Neural crest cell (in vitro differentiated cells): ENCODE data around the gene B4GALT3. TPM values are rescaled to one million over a fixed set of nuclear protein-coding genes. Genes with fewer than 3 reads are reported as not detected.

Source experiments
- DNase-seq: peaks from one replicate; pipeline ENCODE4 v3.0.0; 2021; ENCODE audit warnings: low read depth, mixed read lengths, low spot score
- H3K27ac Mint-ChIP-seq: one replicate; pipeline ENCODE4 v1.8.0; 2021; ENCODE audit warnings: mild to moderate bottlenecking, mixed read lengths; ENCODE audit not compliant: unreplicated experiment
- H3K27me3 Mint-ChIP-seq: 2 replicates; pipeline ENCODE4 v1.8.0; 2021; ENCODE audit warnings: low read depth, mild to moderate bottlenecking, mixed read lengths
- H3K36me3 Mint-ChIP-seq: 2 replicates; pipeline ENCODE4 v1.8.0; 2021; ENCODE audit warnings: low read depth, mild to moderate bottlenecking, mixed read lengths
- H3K4me1 Mint-ChIP-seq: 2 replicates; pipeline ENCODE4 v1.8.0; 2021; ENCODE audit warnings: mixed read lengths
- H3K4me3 Mint-ChIP-seq: one replicate; pipeline ENCODE4 v1.8.0; 2021; ENCODE audit warnings: mild to moderate bottlenecking, mixed read lengths
- H3K9me3 Mint-ChIP-seq: 2 replicates; pipeline ENCODE4 v1.8.0; 2021; ENCODE audit warnings: mixed read lengths
- CTCF ChIP-seq: fragments of 200-600 bp; sonication (generic); conservative IDR thresholded peaks from 2 replicates; pipeline ENCODE4 v1.5.0; 2021; ENCODE audit warnings: antibody characterized with exemption, mild to moderate bottlenecking
- total RNA-seq: library from RNA; stranded (reverse); gene quantifications from 2 replicates; pipeline ENCODE4 v1.2.1, GENCODE V29; 2021

Gene B4GALT3
- total RNA-seq, 1 donor from 2014 or later, result 50.6 TPM

- Mint-ChIP-seq H3K4me1 (peaks cover 9% of the 10 kb centered on the region), H3K9me3 (no peaks in the 10 kb centered on the region), H3K27ac (no peak overlapping the region), H3K4me3 (no peak overlapping the region), H3K36me3 (peaks cover 13% of the 10 kb centered on the region), H3K27me3 (no peaks in the 10 kb centered on the region)
- DNase-seq, result no peak
- no peak for TF ChIP-seq CTCF
Measured at GRCh38 chr1:161218301-161219077, 41.2 kb upstream of the B4GALT3 start.

GRCh38 chr1:161217831-161218230, 40.5 kb upstream of the B4GALT3 start:
- H3K27ac Mint-ChIP-seq, result no peak overlapping the region
- H3K9me3 Mint-ChIP-seq, result no peaks in the 10 kb centered on the region
- H3K4me3 Mint-ChIP-seq, result no peak overlapping the region
- no peak for DNase-seq
- no peak for TF ChIP-seq CTCF
- H3K27me3 Mint-ChIP-seq, result no peaks in the 10 kb centered on the region
- peaks cover 19% of the 10 kb centered on the region for H3K36me3 Mint-ChIP-seq
- peaks cover 14% of the 10 kb centered on the region for H3K4me1 Mint-ChIP-seq

- H3K36me3 Mint-ChIP-seq, result peaks cover 22% of the 10 kb centered on the region
- H3K27me3 Mint-ChIP-seq, result no peaks in the 10 kb centered on the region
- no peak for DNase-seq
- no peaks in the 10 kb centered on the region for H3K9me3 Mint-ChIP-seq
- H3K27ac Mint-ChIP-seq, result no peak overlapping the region
- H3K4me1 Mint-ChIP-seq, result peaks cover 14% of the 10 kb centered on the region
- no peak overlapping the region for H3K4me3 Mint-ChIP-seq
- TF ChIP-seq CTCF, result no peak
Measured at GRCh38 chr1:161216945-161217712, 39.8 kb upstream of the B4GALT3 start.

- H3K36me3 Mint-ChIP-seq, result peaks cover 26% of the 10 kb centered on the region
- no peaks in the 10 kb centered on the region for H3K27me3 Mint-ChIP-seq
- peaks cover 15% of the 10 kb centered on the region for H3K4me1 Mint-ChIP-seq
- H3K4me3 Mint-ChIP-seq, result no peak within 1 kb of the TSS
- no peak within 1 kb of the TSS for H3K27ac Mint-ChIP-seq
- no peak for DNase-seq
- TF ChIP-seq CTCF, result no peak
- H3K9me3 Mint-ChIP-seq, result no peaks in the 10 kb centered on the region
Measured at GRCh38 chr1:161215076-161215475, 37.8 kb upstream of the B4GALT3 start, which contains the start of gene FCER1G. Gene FCER1G (plus strand): TSS chr1:161215295. CDS start chr1:161215322, 27 bp downstream.

GRCh38 chr1:161214369-161214768, 37.1 kb upstream of the B4GALT3 start:
- H3K27me3 Mint-ChIP-seq, result no peaks in the 10 kb centered on the region
- TF ChIP-seq CTCF, result no peak
- no peaks in the 10 kb centered on the region for H3K9me3 Mint-ChIP-seq
- H3K4me3 Mint-ChIP-seq, result no peak overlapping the region
- peaks cover 29% of the 10 kb centered on the region for H3K36me3 Mint-ChIP-seq
- H3K27ac Mint-ChIP-seq, result no peak overlapping the region
- H3K4me1 Mint-ChIP-seq, result peaks cover 21% of the 10 kb centered on the region
- no peak for DNase-seq
